Cardiac fibroblast (primary cell): Measurements from ENCODE around the gene LCMT2.

Experiments used
- DNase-seq, 2 donors: peaks; one replicate each; pipeline versions ENCODE4 v3.0.0 to v3.0.0-alpha.2; 2010; ENCODE audit warnings: low read depth in 2 of 2
- H3K4me3 ChIP-seq, 2 donors: replicated peaks in 1 of 2; 1 replicate in 1 of 2; 2 replicates in 1 of 2; pipeline ENCODE4 v1.5.1; 2011; ENCODE audit warnings: low read depth in 2 of 2, low read length in 2 of 2, mild to moderate bottlenecking in 2 of 2, moderate library complexity in 1 of 2
- CTCF ChIP-seq: IDR thresholded peaks from one replicate; pipeline ENCODE4 v1.5.1; 2011; ENCODE audit warnings: low read depth, mild to moderate bottlenecking, low read length, inconsistent platforms

LCMT2 gene, protein sequence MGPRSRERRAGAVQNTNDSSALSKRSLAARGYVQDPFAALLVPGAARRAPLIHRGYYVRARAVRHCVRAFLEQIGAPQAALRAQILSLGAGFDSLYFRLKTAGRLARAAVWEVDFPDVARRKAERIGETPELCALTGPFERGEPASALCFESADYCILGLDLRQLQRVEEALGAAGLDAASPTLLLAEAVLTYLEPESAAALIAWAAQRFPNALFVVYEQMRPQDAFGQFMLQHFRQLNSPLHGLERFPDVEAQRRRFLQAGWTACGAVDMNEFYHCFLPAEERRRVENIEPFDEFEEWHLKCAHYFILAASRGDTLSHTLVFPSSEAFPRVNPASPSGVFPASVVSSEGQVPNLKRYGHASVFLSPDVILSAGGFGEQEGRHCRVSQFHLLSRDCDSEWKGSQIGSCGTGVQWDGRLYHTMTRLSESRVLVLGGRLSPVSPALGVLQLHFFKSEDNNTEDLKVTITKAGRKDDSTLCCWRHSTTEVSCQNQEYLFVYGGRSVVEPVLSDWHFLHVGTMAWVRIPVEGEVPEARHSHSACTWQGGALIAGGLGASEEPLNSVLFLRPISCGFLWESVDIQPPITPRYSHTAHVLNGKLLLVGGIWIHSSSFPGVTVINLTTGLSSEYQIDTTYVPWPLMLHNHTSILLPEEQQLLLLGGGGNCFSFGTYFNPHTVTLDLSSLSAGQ

GRCh38 chr15:43329960-43330779 is at the start of gene LCMT2:
LCMT2 (minus strand) TSS chr15:43330573; CDS start chr15:43330489, 84 bp downstream.
- no peak for TF ChIP-seq CTCF
- peak within 1 kb of the TSS; percentile 75 to 77 for H3K4me3 ChIP-seq
- DNase-seq, result peak; percentile 96

GRCh38 chr15:43378601-43379000 is 48.2 kb upstream of the LCMT2 start:
- TF ChIP-seq CTCF, result no peak
- H3K4me3 ChIP-seq, result no peak overlapping the region
- no peak for DNase-seq

DNA sequence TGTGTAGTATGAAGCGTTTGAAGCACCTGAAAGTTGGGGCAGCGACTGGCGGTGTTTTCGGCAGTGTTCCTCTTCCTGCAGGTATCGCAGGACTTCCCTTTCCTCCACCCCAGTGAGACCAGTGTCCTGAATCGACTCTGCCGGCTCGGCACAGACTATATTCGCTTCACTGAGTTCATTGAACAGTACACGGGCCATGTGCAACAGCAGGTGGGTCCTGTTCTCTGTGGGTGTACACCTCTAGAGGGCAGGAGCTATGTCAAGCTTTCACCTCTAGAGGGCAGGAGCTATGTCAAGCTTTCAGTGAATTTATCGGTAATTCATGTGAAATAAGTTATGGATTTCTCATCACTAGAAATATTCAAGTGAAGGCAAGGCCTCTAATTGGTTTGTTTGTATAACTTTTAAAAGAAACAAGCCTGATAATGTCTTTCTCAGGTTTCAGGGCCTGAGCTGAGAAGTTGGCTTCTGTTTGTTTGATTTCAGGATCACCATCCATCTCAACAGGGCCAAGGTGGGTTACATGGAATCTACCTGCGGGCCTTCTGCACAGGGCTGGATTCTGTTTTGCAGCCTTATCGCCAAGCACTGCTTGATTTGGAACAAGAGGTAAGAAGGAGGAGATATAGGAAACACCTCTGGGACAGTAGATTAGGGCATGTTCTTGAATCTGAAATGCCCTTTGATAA is 45.8 kb upstream of the LCMT2 start:
- peak; percentile 87 for TF ChIP-seq CTCF
- DNase-seq, result peak; percentile 39 to 58
- H3K4me3 ChIP-seq, result no peak overlapping the region

GRCh38 chr15:43370975-43371974 is 40.9 kb upstream of the LCMT2 start, which contains the start of the genes TUBGCP4 and ZSCAN29:
TUBGCP4 (plus strand) TSS chr15:43371101; CDS start chr15:43371355, 254 bp downstream.
ZSCAN29 (minus strand) TSS chr15:43371043; CDS start chr15:43369913, 1,130 bp downstream.
- peak; percentile 78 to 82 for DNase-seq
- peak within 1 kb of the TSS; percentile 86 to 90 for H3K4me3 ChIP-seq
- TF ChIP-seq CTCF, result peak; percentile 45

- H3K4me3 ChIP-seq, result peak overlapping the region; percentile 86 to 90
- TF ChIP-seq CTCF, result no peak
- DNase-seq, result peak; percentile 35 to 36
These were observed 40.1 kb upstream of the LCMT2 start for GRCh38 chr15:43370310-43370974.
